ENCODE data around the gene NOX3.

DNA sequence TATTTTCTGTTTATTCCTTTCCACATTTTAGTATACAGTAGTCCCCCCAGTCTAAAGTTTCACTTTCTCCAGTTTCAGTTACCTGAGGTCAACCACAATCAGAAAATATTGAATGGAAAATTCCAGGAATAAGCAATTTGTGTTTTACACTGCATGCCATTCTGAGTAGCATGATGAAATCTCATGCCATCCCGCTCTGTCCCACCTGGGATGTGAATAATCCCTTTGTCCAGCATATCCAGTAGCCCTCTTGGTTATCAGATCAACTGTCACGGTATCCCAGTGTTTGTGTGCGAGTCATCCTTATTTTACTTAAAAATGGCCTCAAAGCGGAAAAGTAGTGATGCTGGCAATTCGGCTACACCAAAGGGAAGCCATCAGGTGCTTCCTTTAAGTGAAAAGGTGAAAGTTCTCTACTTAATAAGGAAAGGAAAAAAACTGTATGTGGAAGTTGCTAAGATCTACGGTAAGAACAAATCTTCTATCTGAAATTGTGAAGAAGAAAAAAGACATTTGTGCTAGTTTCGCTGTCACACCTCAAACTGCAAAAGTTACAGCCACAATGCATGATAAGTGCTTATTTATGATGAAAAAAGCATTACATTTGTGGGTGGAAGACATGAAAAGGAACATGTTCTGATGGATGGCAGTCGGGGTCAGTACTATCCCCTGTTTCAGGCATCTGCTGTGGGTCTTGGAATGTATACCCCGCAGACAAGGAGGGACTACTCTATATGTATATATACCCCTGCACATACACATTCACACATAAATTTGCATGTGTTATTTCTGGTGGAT lies 11.3 kb downstream of the NOX3 start:
- TF ChIP-seq, protein P1, sequence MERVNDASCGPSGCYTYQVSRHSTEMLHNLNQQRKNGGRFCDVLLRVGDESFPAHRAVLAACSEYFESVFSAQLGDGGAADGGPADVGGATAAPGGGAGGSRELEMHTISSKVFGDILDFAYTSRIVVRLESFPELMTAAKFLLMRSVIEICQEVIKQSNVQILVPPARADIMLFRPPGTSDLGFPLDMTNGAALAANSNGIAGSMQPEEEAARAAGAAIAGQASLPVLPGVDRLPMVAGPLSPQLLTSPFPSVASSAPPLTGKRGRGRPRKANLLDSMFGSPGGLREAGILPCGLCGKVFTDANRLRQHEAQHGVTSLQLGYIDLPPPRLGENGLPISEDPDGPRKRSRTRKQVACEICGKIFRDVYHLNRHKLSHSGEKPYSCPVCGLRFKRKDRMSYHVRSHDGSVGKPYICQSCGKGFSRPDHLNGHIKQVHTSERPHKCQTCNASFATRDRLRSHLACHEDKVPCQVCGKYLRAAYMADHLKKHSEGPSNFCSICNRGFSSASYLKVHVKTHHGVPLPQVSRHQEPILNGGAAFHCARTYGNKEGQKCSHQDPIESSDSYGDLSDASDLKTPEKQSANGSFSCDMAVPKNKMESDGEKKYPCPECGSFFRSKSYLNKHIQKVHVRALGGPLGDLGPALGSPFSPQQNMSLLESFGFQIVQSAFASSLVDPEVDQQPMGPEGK (CRISPR knock-in tag; IDR thresholded peaks at IDR 0.05; ENCODE audit: borderline replicate concordance) = no peak
- TF ChIP-seq RARB (CRISPR knock-in tag; IDR thresholded peaks at IDR 0.05) (no peak), ESRRG (CRISPR knock-in tag; IDR thresholded peaks at IDR 0.05) (no peak), ZFP30 (CRISPR knock-in tag; IDR thresholded peaks at IDR 0.05) (no peak), CSDC2 (CRISPR knock-in tag; IDR thresholded peaks at IDR 0.05) (0 out of 2 replicates have a peak, but pooled peaks have one; percentile 36), ARNTL (CRISPR knock-in tag; IDR thresholded peaks at IDR 0.05; ENCODE audit: borderline replicate concordance, low read depth) (no peak), ZFP3 (CRISPR knock-in tag; IDR thresholded peaks at IDR 0.05) (no peak), GLIS3 (CRISPR knock-in tag; IDR thresholded peaks at IDR 0.05) (no peak)
- TF ChIP-seq, protein P2, sequence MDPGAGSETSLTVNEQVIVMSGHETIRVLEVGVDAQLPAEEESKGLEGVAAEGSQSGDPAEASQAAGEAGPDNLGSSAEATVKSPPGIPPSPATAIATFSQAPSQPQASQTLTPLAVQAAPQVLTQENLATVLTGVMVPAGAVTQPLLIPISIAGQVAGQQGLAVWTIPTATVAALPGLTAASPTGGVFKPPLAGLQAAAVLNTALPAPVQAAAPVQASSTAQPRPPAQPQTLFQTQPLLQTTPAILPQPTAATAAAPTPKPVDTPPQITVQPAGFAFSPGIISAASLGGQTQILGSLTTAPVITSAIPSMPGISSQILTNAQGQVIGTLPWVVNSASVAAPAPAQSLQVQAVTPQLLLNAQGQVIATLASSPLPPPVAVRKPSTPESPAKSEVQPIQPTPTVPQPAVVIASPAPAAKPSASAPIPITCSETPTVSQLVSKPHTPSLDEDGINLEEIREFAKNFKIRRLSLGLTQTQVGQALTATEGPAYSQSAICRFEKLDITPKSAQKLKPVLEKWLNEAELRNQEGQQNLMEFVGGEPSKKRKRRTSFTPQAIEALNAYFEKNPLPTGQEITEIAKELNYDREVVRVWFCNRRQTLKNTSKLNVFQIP (CRISPR knock-in tag; IDR thresholded peaks at IDR 0.05; ENCODE audit: borderline replicate concordance, low read depth) = no peak
- TF ChIP-seq, protein P3, sequence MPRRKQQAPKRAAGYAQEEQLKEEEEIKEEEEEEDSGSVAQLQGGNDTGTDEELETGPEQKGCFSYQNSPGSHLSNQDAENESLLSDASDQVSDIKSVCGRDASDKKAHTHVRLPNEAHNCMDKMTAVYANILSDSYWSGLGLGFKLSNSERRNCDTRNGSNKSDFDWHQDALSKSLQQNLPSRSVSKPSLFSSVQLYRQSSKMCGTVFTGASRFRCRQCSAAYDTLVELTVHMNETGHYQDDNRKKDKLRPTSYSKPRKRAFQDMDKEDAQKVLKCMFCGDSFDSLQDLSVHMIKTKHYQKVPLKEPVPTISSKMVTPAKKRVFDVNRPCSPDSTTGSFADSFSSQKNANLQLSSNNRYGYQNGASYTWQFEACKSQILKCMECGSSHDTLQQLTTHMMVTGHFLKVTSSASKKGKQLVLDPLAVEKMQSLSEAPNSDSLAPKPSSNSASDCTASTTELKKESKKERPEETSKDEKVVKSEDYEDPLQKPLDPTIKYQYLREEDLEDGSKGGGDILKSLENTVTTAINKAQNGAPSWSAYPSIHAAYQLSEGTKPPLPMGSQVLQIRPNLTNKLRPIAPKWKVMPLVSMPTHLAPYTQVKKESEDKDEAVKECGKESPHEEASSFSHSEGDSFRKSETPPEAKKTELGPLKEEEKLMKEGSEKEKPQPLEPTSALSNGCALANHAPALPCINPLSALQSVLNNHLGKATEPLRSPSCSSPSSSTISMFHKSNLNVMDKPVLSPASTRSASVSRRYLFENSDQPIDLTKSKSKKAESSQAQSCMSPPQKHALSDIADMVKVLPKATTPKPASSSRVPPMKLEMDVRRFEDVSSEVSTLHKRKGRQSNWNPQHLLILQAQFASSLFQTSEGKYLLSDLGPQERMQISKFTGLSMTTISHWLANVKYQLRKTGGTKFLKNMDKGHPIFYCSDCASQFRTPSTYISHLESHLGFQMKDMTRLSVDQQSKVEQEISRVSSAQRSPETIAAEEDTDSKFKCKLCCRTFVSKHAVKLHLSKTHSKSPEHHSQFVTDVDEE (CRISPR knock-in tag; IDR thresholded peaks at IDR 0.05) = no peak
- TF ChIP-seq, protein P4, sequence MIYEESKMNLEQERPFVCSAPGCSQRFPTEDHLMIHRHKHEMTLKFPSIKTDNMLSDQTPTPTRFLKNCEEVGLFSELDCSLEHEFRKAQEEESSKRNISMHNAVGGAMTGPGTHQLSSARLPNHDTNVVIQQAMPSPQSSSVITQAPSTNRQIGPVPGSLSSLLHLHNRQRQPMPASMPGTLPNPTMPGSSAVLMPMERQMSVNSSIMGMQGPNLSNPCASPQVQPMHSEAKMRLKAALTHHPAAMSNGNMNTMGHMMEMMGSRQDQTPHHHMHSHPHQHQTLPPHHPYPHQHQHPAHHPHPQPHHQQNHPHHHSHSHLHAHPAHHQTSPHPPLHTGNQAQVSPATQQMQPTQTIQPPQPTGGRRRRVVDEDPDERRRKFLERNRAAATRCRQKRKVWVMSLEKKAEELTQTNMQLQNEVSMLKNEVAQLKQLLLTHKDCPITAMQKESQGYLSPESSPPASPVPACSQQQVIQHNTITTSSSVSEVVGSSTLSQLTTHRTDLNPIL (CRISPR knock-in tag; IDR thresholded peaks at IDR 0.05; ENCODE audit: low read depth) = no peak

All from SK-N-SH treated with all-trans-retinoic acid at 6 μM for 48 hours (cell line).